H9 (cell line): ENCODE measurements around the gene ARPC5. TPM values are rescaled to one million over a fixed set of nuclear protein-coding genes. Genes with fewer than 3 reads are reported as not detected.

ENCODE experiments used
- DNase-seq: peaks from one replicate; pipeline ENCODE4 v3.0.0-alpha.2; 2017
- H2AFZ ChIP-seq: one replicate; pipeline ENCODE4 v1.6.1; 2013; ENCODE audit warnings: mild to moderate bottlenecking, low read length, control low read depth, moderate library complexity
- H2AK5ac ChIP-seq: 2 replicates; pipeline ENCODE4 v1.6.1; 2013; ENCODE audit warnings: low read length, control low read depth, mixed read lengths; ENCODE audit not compliant: insufficient read length
- H2BK120ac ChIP-seq: one replicate; pipeline ENCODE4 v1.6.1; 2013; ENCODE audit warnings: low read depth, mild to moderate bottlenecking, low read length, control low read depth, inconsistent platforms; ENCODE audit not compliant: poor library complexity, severe bottlenecking
- H2BK12ac ChIP-seq: 2 replicates; pipeline ENCODE4 v1.6.1; 2013; ENCODE audit warnings: low read length, control low read depth, mixed read lengths, low read depth; ENCODE audit not compliant: insufficient read length
- H2BK15ac ChIP-seq: 2 replicates; pipeline ENCODE4 v1.6.1; 2013; ENCODE audit warnings: low read depth, low read length, control low read depth
- H2BK20ac ChIP-seq: one replicate; pipeline ENCODE4 v1.6.1; 2013; ENCODE audit warnings: low read depth, mild to moderate bottlenecking, low read length, control low read depth, inconsistent platforms; ENCODE audit not compliant: poor library complexity, severe bottlenecking
- H2BK5ac ChIP-seq: 2 replicates; pipeline ENCODE4 v1.6.1; 2013; ENCODE audit warnings: low read length, control low read depth, mixed read lengths; ENCODE audit not compliant: insufficient read length
- H3K14ac ChIP-seq: 2 replicates; pipeline ENCODE4 v1.6.1; 2013; ENCODE audit warnings: low read length, control low read depth; ENCODE audit not compliant: insufficient read depth
- H3K18ac ChIP-seq: 2 replicates; pipeline ENCODE4 v1.6.1; 2013; ENCODE audit warnings: low read depth, mild to moderate bottlenecking, mixed read lengths, low read length, control low read depth; ENCODE audit not compliant: insufficient read length
- H3K23ac ChIP-seq: 2 replicates; pipeline ENCODE4 v1.6.1; 2013; ENCODE audit warnings: low read length, control low read depth, mixed read lengths, low read depth; ENCODE audit not compliant: insufficient read length
- H3K23me2 ChIP-seq: 2 replicates; pipeline ENCODE4 v1.6.1; 2013; ENCODE audit warnings: low read depth, mild to moderate bottlenecking, mixed read lengths, low read length, control low read depth; ENCODE audit not compliant: insufficient read length, poor library complexity, severe bottlenecking
- H3K27ac ChIP-seq: 2 replicates; pipeline ENCODE4 v1.5.1; 2013; ENCODE audit warnings: low read length, control low read depth, mixed read lengths, low read depth; ENCODE audit not compliant: insufficient read length
- H3K27me3 ChIP-seq: 2 replicates; pipeline ENCODE4 v1.6.1; 2013; ENCODE audit warnings: low read length, control low read depth, inconsistent platforms; ENCODE audit not compliant: insufficient read depth
- H3K4ac ChIP-seq: 2 replicates; pipeline ENCODE4 v1.6.1; 2013; ENCODE audit warnings: low read depth, mild to moderate bottlenecking, control low read depth, inconsistent platforms, low read length, moderate library complexity
- H3K4me1 ChIP-seq: 2 replicates; pipeline ENCODE4 v1.6.1; 2013; ENCODE audit warnings: low read length, control low read depth, inconsistent platforms; ENCODE audit not compliant: insufficient read depth
- H3K4me2 ChIP-seq: 2 replicates; pipeline ENCODE4 v1.6.1; 2013; ENCODE audit warnings: low read length, control low read depth, mixed read lengths; ENCODE audit not compliant: insufficient read length, insufficient read depth
- H3K56ac ChIP-seq: 2 replicates; pipeline ENCODE4 v1.6.1; 2013; ENCODE audit warnings: low read depth, mild to moderate bottlenecking, mixed read lengths, low read length, control low read depth; ENCODE audit not compliant: insufficient read length
- H3K79me1 ChIP-seq: 2 replicates; pipeline ENCODE4 v1.6.1; 2013; ENCODE audit warnings: low read depth, mild to moderate bottlenecking, moderate library complexity, low read length, control low read depth, inconsistent platforms; ENCODE audit not compliant: insufficient read depth, poor library complexity, severe bottlenecking
- H3K79me2 ChIP-seq: 2 replicates; pipeline ENCODE4 v1.6.1; 2013; ENCODE audit warnings: low read length, control low read depth, inconsistent platforms; ENCODE audit not compliant: insufficient read depth
- H3K9ac ChIP-seq: 2 replicates; pipeline ENCODE4 v1.6.1; 2013; ENCODE audit warnings: low read length, control low read depth, mixed read lengths; ENCODE audit not compliant: insufficient read length; ENCODE audit errors: extremely low read depth
- H3K9me3 ChIP-seq: one replicate; pipeline ENCODE4 v1.6.1; 2013; ENCODE audit warnings: low read depth, low read length, inconsistent platforms; ENCODE audit not compliant: control insufficient read depth
- H3T11ph ChIP-seq: one replicate; pipeline ENCODE4 v1.6.1; 2013; ENCODE audit warnings: mild to moderate bottlenecking, low read length, control low read depth, inconsistent platforms
- H4K20me1 ChIP-seq: one replicate; pipeline ENCODE4 v1.6.1; 2013; ENCODE audit not compliant: control insufficient read depth, insufficient read length, insufficient read depth
- H4K5ac ChIP-seq: 2 replicates; pipeline ENCODE4 v1.6.1; 2013; ENCODE audit warnings: low read depth, mild to moderate bottlenecking, mixed read lengths, low read length, control low read depth; ENCODE audit not compliant: insufficient read length
- H4K8ac ChIP-seq: replicated peaks from 2 replicates; pipeline ENCODE4 v1.6.1; 2013; ENCODE audit warnings: low read length, control low read depth, mixed read lengths, low read depth; ENCODE audit not compliant: insufficient read length
- H4K91ac ChIP-seq: 2 replicates; pipeline ENCODE4 v1.6.1; 2013; ENCODE audit warnings: low read depth, mild to moderate bottlenecking, moderate library complexity, mixed read lengths, low read length, control low read depth; ENCODE audit not compliant: insufficient read length
- H3K27ac Mint-ChIP-seq, 3 experiments: 2 replicates in 2 of 3; 3 replicates in 1 of 3; pipeline ENCODE4 v1.8.0; 2020 to 2021; ENCODE audit warnings: mixed read lengths in 3 of 3, mild to moderate bottlenecking in 1 of 3, moderate library complexity in 1 of 3
- H3K27me3 Mint-ChIP-seq: 2 replicates; pipeline ENCODE4 v1.8.0; 2021; ENCODE audit warnings: low read depth, mild to moderate bottlenecking, moderate library complexity, mixed read lengths
- H3K36me3 Mint-ChIP-seq, 3 experiments: 2 replicates in 2 of 3; 3 replicates in 1 of 3; pipeline ENCODE4 v1.8.0; 2020 to 2021; ENCODE audit warnings: low read depth in 3 of 3, mixed read lengths in 3 of 3; ENCODE audit not compliant: insufficient read depth in 1 of 3
- H3K4me1 Mint-ChIP-seq, 2 experiments: 2 replicates each; pipeline ENCODE4 v1.8.0; 2020; ENCODE audit warnings: mixed read lengths in 2 of 2
- H3K4me3 Mint-ChIP-seq, 2 experiments: 2 replicates in 1 of 2; 3 replicates in 1 of 2; pipeline ENCODE4 v1.8.0; 2020 to 2021; ENCODE audit warnings: mild to moderate bottlenecking in 2 of 2, mixed read lengths in 2 of 2, moderate library complexity in 1 of 2
- H3K9me3 Mint-ChIP-seq, 2 experiments: 2 replicates in 1 of 2; 3 replicates in 1 of 2; pipeline ENCODE4 v1.8.0; 2020; ENCODE audit warnings: mild to moderate bottlenecking in 2 of 2, mixed read lengths in 2 of 2, moderate library complexity in 1 of 2
- WGBS: extraction: QIAGEN DNeasy Blood & Tissue Kit; methylation state at CpG from one replicate; pipeline ENCODE4 v1.1.7; 2013; ENCODE audit warnings: missing lambda C conversion rate, low lambda C conversion rate, mixed read lengths; ENCODE audit not compliant: insufficient read length; ENCODE audit errors: extremely low coverage; 5-methylcytosine and 5-hydroxymethylcytosine counted together
- total RNA-seq: library from RNA; stranded (reverse); gene quantifications from 2 replicates; pipeline ENCODE4 v1.2.1, GENCODE V29; 2021
- TF ChIP-seq, protein P1 (sequence below): fragments of 200-600 bp; sonication (generic); conservative IDR thresholded peaks from 3 replicates; pipeline ENCODE4 v1.8.0; 2021; ENCODE audit warnings: antibody characterized with exemption, mild to moderate bottlenecking

Gene ARPC5
- total RNA-seq, 1 experiment from 2014 or later = 67.7 TPM

DNA sequence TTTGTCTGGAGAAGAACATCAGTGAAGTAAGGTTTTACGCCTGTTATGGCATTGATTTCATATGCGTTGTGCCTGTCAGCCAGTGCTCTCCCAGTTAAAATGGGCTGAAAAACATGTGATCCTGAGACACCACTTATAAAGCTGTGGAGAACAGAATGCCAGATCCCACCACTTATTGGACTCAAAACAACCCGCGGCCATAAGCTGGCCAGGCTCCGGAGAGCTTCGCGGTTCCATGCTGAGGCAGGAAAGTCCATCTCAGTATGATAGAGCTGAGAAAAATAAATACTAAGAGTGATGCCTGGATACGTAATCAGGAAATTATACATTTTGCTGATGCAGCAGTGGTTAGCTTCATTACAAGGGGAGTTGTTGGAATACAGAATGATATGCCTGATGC is 12.5 kb upstream of the ARPC5 start:
- Histone ChIP-seq H3K23me2 (no peaks in the 10 kb centered on the region), H3T11ph (no peak overlapping the region), H3K9ac (no peak overlapping the region), H3K4me1 (no peaks in the 10 kb centered on the region), H4K8ac (no peak overlapping the region), H3K23ac (no peak overlapping the region), H4K91ac (no peak overlapping the region), H3K27ac (no peak overlapping the region), H2BK5ac (no peak overlapping the region), H4K20me1 (no peaks in the 10 kb centered on the region), H2BK120ac (no peak overlapping the region), H2BK12ac (no peak overlapping the region), H2BK15ac (no peak overlapping the region), H2BK20ac (no peak overlapping the region), H3K79me1 (no peaks in the 10 kb centered on the region), H4K5ac (no peak overlapping the region), H3K79me2 (no peaks in the 10 kb centered on the region), H2AFZ (no peak overlapping the region), H3K27me3 (no peaks in the 10 kb centered on the region), H3K4me2 (no peak overlapping the region), H3K4ac (no peak overlapping the region), H3K56ac (no peak overlapping the region), H3K9me3 (no peaks in the 10 kb centered on the region), H3K14ac (no peak overlapping the region), H3K18ac (no peak overlapping the region), H2AK5ac (no peak overlapping the region)
- Mint-ChIP-seq H3K9me3 (no peaks in the 10 kb centered on the region), H3K27ac (no peak overlapping the region), H3K36me3 (no peaks in the 10 kb centered on the region), H3K27me3 (peaks cover 2% of the 10 kb centered on the region; the same call in 1 of the 2 replicates), H3K4me3 (no peak overlapping the region), H3K4me1 (peaks cover 6 to 7% of the 10 kb centered on the region in 2 experiments)
- DNase-seq = no peak
- TF ChIP-seq, protein P1, sequence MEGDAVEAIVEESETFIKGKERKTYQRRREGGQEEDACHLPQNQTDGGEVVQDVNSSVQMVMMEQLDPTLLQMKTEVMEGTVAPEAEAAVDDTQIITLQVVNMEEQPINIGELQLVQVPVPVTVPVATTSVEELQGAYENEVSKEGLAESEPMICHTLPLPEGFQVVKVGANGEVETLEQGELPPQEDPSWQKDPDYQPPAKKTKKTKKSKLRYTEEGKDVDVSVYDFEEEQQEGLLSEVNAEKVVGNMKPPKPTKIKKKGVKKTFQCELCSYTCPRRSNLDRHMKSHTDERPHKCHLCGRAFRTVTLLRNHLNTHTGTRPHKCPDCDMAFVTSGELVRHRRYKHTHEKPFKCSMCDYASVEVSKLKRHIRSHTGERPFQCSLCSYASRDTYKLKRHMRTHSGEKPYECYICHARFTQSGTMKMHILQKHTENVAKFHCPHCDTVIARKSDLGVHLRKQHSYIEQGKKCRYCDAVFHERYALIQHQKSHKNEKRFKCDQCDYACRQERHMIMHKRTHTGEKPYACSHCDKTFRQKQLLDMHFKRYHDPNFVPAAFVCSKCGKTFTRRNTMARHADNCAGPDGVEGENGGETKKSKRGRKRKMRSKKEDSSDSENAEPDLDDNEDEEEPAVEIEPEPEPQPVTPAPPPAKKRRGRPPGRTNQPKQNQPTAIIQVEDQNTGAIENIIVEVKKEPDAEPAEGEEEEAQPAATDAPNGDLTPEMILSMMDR = no peak
- WGBS = no CpG with 5 or more reads among the region's 8 CpGs
